Activated T-helper 9 cell treated with anti-CD3 and anti-CD28 coated beads, Interleukin-2, amount 50 U/mL, for 16 hours (primary cell): ENCODE results near the gene KCNT2.
"Not testable (repeated sequence)": the region's sequence is repeated elsewhere in the genome, so short reads cannot be mapped to it uniquely, and the experiment has no call there.

Experiments
- DNase-seq: peaks from one replicate; pipeline ENCODE4 v3.0.0-alpha.2; 2020; ENCODE audit warnings: low read depth

KCNT2 gene

DNA sequence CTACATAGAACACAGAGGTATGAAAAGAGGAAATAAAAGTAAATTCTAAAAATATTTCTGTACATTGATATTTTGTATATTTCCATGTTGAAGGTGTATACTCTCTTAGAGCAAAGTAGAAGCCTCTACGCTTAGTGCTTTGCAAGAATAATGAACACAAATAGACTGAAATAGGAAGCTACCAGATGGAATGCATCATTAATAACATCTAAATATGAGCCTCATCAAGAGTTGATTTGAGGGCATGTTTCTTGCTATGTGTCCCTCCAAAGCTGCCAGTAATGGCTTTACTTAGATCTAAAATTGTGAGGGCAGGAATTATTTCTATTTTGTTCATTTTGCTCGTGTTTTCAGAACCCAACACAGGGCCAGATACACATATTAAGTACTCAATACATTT lies 94.4 kb downstream of the KCNT2 start:
- DNase-seq: no peak

DNA sequence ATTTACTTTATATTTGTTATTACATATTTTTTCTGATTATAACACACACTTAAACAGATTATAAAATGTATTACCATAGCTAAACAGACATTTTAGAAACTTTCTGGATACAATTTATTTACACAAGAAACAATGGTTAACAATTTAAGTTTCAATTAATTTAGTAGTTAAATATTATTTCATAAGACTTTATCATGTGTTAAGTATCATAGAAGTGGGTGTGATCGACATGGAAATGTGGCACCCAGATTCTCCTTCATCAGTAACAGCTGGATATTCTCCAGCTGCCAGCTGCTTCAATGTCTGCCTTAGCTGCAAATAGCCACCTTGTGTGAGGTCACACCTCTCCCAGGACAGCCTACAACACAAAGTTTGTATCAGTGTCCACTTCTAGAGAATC lies 97.8 kb downstream of the KCNT2 start:
- no peak for DNase-seq

- DNase-seq: not testable (repeated sequence)
Measured at GRCh38 chr1:196504224-196504623, 104.0 kb downstream of the KCNT2 start.

- no peak for DNase-seq
Measured at GRCh38 chr1:196502437-196502836, 105.8 kb downstream of the KCNT2 start.

DNA sequence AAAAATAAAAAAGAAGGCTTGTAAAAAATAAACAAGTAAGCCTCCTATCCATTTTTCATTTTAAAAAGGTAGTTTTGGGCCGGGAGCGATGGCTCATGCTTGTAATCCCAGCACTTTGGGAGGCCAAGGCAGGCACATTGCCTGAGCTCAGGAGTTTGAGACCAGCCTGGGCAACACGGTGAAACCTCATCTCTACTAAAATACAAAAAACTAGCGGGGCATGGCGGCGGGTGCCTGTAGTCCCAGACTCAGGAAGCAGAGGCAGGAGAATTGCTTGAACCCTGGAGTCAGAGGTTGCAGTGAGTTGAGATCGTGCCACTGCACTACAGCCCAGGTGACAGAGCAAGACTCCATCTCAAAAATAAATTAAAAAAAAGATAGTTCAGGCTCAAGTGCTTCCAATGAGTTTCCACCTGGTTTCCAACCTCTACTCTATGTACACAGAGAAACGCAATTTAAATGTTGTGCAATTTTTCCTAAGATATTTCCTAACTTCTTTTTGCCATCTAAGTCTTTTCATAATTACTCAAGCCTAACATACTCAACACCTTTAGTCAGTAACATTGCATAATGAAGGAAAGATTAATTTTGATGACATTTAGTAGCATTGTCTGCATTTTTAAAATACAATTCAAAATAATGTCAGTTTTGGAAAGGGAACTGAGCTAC lies 106.3 kb downstream of the KCNT2 start:
- no peak for DNase-seq

GRCh38 chr1:196497817-196498216 lies 110.4 kb downstream of the KCNT2 start:
- no peak for DNase-seq

DNA sequence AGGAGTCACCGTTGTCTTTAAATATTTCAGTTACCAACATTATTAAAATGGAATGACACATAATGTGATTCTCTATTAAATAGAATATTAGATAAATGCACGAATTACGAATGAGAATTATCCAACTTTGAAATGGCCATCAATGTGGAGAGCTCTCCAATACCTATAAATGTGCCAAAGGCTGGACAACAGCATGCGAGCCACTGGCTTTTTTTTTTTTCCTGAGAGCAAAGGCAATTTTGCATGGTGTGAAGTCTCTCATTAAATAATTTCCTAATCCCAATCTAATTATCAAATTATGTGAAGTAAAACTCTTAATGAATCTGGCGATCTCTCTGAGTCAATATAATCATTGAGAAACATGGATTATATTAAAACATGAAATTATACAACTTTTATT lies 113.5 kb downstream of the KCNT2 start:
- no peak for DNase-seq

- no peak for DNase-seq
Measured at GRCh38 chr1:196493881-196494280, 114.4 kb downstream of the KCNT2 start.

- DNase-seq: no peak
Measured at GRCh38 chr1:196488579-196488978, 119.7 kb downstream of the KCNT2 start.

- no peak for DNase-seq
Measured at GRCh38 chr1:196486346-196486745, 121.9 kb downstream of the KCNT2 start.

- DNase-seq: no peak
Measured at GRCh38 chr1:196481616-196482015, 126.6 kb downstream of the KCNT2 start.

DNA sequence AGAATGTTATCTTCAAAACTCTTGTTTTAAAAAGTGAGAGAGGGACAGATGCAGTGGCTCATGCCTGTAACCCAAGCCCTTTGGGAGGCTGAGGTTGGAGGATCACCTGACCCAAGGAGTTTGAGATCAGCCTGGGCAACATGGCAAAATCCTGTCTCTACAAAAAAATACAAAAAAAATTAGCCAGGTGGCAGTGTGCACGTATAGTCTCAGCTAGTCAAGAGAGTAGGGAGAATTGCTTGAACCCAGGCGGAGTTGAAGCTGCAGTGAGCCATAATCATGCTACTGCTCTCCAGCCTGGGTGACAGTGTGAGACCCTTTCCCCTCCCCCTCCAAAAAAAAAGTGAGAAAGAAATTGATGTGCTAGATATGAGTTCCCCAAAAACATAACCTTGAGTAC lies 131.0 kb downstream of the KCNT2 start:
- DNase-seq: no peak

DNA sequence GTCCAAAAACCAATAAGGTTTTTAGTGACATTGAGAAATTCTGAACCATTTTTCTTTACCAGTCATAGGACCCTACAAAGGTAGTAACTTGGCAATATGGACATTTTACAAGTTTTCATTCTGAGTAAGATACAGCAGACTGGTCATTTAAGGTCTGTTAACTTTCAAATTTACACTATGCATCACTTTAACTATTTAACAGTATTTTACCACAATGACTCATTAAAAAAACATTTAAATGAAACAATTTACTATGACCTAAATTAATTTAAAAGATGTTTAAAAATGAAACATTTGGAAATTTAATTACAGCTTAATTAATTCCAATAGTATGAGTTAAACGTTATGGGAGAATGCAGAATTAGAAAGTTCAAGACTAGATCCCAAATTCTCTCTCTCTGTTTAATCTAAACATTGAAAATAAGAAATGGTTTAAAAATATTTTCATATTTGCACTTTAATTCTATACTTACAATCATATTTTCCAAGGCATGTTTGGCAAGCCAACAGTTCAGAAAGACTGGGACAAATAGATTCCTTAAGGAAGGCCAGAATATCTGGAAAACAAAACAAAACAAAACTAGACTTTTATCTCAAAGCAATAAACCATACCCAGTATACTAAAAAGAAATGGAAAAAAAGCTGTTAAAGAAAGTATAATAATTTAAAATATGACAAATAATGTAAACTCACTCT lies 140.9 kb downstream of the KCNT2 start:
- no peak for DNase-seq

DNA sequence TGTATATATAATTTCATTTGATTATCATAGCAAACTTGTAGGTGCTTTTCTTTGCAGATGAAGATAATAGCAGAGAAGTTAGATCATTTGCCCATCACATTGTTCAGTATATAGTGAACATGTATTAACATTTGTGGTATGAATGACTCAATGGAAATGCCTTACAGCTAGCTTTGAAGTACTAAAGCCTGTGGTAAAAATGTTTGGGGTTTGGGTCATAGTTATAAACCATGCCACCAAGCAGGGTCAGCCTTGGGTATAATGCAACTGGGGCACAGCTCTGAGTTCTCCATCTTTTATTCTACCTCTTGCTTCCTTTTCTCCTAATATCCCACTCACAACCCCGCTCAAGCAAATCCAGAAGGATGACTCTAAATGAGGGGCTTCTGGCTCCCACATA lies 141.6 kb downstream of the KCNT2 start:
- no peak for DNase-seq

DNA sequence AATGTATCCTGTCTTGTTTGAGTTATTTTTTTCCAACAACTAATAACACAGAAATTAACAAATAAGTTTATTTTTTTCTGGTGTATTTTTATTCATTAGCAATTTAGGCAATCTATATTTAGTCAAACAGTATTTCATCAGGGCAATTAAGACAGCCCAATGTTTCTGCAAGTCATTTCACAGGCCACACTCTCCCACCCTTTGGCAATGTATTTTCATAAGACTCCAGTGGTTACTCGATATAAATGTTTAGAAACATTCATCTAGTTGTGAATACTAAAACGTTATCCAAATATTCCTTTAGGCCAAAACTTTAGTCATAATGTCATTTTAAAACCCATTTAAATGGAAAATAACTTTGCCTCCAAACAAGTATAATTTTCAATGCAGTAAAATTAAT lies 142.1 kb downstream of the KCNT2 start:
- no peak for DNase-seq

DNA sequence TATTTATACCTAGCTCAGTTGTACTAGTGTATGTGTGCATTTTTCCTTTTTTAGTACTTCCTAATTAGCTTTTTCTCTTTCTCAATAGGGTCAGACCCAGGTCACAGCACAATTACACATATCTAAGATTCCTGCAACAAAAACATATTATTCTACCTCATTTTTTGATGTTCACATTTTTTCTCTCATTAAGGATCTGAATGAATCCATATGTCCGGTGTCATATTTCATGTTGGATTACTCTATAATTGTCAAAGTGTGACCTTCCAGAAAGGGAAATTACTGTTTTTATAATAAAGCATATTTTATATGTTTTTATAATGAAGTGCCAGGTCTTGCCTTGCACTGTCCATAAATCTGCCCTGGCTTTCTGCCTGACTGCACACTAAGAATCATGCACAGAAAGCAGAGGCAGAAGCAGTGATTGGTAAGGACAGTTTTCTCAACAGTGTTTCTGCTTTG lies 143.7 kb downstream of the KCNT2 start:
- DNase-seq: no peak

- no peak for DNase-seq
Measured at GRCh38 chr1:196462086-196462485, 146.2 kb downstream of the KCNT2 start.

DNA sequence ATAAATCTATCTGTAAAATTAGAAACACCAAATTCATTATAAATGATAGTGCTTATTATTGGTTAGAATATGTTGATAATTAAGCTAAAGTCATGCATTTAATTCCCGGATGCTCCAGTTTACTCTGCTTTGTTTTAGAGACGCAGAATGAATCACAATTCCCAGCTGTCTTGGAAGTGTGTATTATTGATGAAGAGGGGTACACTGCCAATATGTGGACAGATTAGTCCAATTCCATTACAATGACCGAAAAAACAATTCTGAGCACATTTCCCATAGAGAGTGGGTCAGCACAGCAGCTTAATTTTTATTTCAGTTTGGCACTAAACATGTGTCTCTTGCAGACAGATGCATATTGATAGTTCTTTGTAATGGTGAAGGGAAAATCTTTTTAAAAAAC lies 146.7 kb downstream of the KCNT2 start:
- no peak for DNase-seq

- DNase-seq: no peak
Measured at GRCh38 chr1:196459383-196459782, 148.9 kb downstream of the KCNT2 start.

DNA sequence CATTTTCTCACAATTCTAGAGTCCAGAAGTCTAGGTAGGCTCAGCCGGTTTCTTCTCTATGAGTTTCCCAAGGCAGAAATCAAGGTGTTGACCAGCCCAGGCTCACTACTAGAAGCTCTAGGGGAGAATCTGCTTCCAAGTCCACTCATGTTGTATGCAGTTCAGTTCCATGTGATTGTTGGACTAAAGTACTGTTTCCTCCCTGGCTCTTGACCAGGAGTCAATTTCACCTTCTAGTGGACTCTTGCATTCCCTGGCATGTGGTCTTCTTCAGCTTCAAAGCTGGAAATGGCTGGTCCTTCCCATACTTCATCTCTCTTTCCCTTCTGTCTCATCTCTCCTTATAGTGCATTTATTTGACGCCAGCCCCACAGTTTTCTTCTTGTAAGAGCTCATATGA lies 153.4 kb downstream of the KCNT2 start:
- no peak for DNase-seq

DNA sequence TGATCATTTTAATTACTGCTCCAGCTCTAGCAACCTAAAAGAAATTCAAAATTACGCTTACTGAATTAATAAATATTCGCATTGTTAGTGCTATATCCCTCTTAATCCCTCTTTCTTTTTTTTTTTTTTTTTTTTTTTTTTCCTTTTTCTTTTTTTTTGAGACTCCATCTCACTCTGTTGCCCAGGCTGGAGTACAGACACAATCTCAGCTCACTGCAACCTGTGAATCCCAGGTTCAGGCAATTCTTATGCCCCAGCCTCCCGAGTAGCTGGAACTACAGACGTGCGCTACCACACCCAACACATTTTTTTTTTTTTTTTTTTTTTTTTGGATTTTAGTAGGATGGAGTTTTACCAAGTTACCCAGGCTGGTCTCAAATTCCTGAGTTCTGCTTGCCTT lies 157.1 kb downstream of the KCNT2 start:
- DNase-seq: no peak

DNA sequence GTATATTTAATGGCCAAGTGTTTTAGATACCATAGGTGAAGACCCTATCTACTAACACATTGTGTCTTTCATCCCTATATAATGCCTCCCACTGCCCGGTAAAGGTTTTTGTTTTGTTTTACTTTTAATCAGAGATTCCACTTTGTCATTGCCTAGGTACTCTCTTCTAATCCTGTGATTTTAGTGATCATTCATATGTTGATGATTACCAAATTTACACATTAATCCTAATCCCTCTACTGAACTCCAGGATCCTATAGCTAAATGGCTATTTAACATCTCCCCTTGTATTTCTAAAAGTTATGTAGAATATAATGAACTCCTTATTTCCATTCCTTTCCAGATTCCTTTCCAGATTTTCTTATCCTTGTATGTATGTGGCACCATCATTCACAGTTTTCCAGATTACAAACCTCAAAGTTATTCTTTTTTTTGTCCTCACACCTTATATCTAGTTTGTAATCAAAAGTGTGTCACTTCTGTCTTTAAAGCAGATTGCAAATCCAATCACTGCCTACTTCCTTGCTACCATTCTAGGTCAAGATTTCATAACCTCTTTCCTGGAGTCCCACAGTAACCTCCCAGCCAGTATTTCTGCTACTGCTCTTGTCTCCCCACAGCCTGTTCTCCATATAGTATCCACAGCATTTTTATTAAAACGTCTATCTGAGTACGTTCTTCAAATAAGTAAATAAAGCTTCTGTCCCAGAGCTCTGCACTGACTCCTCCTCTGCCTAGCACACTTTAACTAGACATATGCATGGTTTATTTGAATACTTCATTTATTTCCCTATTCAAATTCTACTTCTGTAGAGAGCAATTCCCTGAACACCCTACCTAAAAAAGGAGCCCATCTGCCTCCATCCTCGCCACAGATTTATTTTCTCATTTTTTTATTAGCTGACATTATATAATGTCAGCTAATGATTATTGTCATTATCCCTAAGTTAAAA lies 157.8 kb downstream of the KCNT2 start:
- no peak for DNase-seq

GRCh38 chr1:196449460-196449859 lies 158.8 kb downstream of the KCNT2 start:
- DNase-seq: no peak
